Measurements from ENCODE around the gene SPAG9.

SPAG9 gene

GRCh38 chr17:50953831-50954601 is 166.7 kb downstream of the SPAG9 start (continued):
- TF ChIP-seq KLF17 (tag by site-specific recombination; IDR thresholded peaks at IDR 0.05): peak; percentile 97
- TF ChIP-seq ZNF544 (tag by site-specific recombination; IDR thresholded peaks at IDR 0.05): no peak
- peak; percentile 43; the same call in 1 of the 2 replicates for TF ChIP-seq ZNF449 (tag by site-specific recombination; IDR thresholded peaks at IDR 0.05)
- TF ChIP-seq MZF1 (tag by site-specific recombination; IDR thresholded peaks at IDR 0.05; ENCODE audit: borderline replicate concordance): peak; percentile 58; the same call in 1 of the 2 replicates
- TF ChIP-seq ZBTB21 (tag by site-specific recombination; IDR thresholded peaks at IDR 0.05): peak; percentile 80
- TF ChIP-seq, protein P1, sequence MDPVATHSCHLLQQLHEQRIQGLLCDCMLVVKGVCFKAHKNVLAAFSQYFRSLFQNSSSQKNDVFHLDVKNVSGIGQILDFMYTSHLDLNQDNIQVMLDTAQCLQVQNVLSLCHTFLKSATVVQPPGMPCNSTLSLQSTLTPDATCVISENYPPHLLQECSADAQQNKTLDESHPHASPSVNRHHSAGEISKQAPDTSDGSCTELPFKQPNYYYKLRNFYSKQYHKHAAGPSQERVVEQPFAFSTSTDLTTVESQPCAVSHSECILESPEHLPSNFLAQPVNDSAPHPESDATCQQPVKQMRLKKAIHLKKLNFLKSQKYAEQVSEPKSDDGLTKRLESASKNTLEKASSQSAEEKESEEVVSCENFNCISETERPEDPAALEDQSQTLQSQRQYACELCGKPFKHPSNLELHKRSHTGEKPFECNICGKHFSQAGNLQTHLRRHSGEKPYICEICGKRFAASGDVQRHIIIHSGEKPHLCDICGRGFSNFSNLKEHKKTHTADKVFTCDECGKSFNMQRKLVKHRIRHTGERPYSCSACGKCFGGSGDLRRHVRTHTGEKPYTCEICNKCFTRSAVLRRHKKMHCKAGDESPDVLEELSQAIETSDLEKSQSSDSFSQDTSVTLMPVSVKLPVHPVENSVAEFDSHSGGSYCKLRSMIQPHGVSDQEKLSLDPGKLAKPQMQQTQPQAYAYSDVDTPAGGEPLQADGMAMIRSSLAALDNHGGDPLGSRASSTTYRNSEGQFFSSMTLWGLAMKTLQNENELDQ (tag by site-specific recombination; IDR thresholded peaks at IDR 0.05; ENCODE audit: low read depth): no peak
- TF ChIP-seq ZNF548 (tag by site-specific recombination; IDR thresholded peaks at IDR 0.05): no peak
- no peak for TF ChIP-seq ZNF280D (tag by site-specific recombination; IDR thresholded peaks at IDR 0.05)
- TF ChIP-seq ZNF610 (tag by site-specific recombination; IDR thresholded peaks at IDR 0.05; ENCODE audit: borderline replicate concordance): 0 out of 2 replicates have a peak, but pooled peaks have one; percentile 24
- peak; percentile 27; the same call in 1 of the 2 replicates for TF ChIP-seq ZNF76 (tag by site-specific recombination; IDR thresholded peaks at IDR 0.05; ENCODE audit: borderline replicate concordance, low read depth)
- TF ChIP-seq, protein P2, sequence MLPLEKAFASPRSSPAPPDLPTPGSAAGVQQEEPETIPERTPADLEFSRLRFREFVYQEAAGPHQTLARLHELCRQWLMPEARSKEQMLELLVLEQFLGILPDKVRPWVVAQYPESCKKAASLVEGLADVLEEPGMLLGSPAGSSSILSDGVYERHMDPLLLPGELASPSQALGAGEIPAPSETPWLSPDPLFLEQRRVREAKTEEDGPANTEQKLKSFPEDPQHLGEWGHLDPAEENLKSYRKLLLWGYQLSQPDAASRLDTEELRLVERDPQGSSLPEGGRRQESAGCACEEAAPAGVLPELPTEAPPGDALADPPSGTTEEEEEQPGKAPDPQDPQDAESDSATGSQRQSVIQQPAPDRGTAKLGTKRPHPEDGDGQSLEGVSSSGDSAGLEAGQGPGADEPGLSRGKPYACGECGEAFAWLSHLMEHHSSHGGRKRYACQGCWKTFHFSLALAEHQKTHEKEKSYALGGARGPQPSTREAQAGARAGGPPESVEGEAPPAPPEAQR (tag by site-specific recombination; IDR thresholded peaks at IDR 0.05): no peak
- no peak for TF ChIP-seq FEZF1 (tag by site-specific recombination; IDR thresholded peaks at IDR 0.05)
- peak; percentile 97 for TF ChIP-seq ZIC2 (tag by site-specific recombination; IDR thresholded peaks at IDR 0.05)
- TF ChIP-seq ZBTB11 (tag by site-specific recombination; conservative IDR thresholded peaks at IDR 0.05; ENCODE audit: low read depth): no peak
- TF ChIP-seq SP3 (tag by site-specific recombination; IDR thresholded peaks at IDR 0.05): peak; percentile 29; the same call in 1 of the 2 replicates
- no peak for TF ChIP-seq ZNF530 (tag by site-specific recombination; IDR thresholded peaks at IDR 0.05; ENCODE audit: low read depth)
- TF ChIP-seq ZNF138 (tag by site-specific recombination; IDR thresholded peaks at IDR 0.05; ENCODE audit: borderline replicate concordance): no peak
- TF ChIP-seq YY1 (tag by site-specific recombination; IDR thresholded peaks at IDR 0.05): no peak
- TF ChIP-seq MEIS1 (CRISPR knock-in tag; IDR thresholded peaks at IDR 0.05; ENCODE audit: borderline replicate concordance): no peak
- TF ChIP-seq ZNF707 (tag by site-specific recombination; IDR thresholded peaks at IDR 0.05): no peak
- peak; percentile 18; the same call in 1 of the 2 replicates for TF ChIP-seq ZBTB7A (tag by site-specific recombination; IDR thresholded peaks at IDR 0.05; ENCODE audit: low read depth)
- no peak for TF ChIP-seq SALL2 (tag by site-specific recombination; IDR thresholded peaks at IDR 0.05; ENCODE audit: borderline replicate concordance)
- no peak for TF ChIP-seq ZNF155 (tag by site-specific recombination; IDR thresholded peaks at IDR 0.05)
- TF ChIP-seq ZNF426 (tag by site-specific recombination; IDR thresholded peaks at IDR 0.05): no peak
- peak; percentile 94 for TF ChIP-seq ZNF341 (tag by site-specific recombination; IDR thresholded peaks at IDR 0.05; ENCODE audit: low read depth)
